Neural cell (in vitro differentiated cells): ENCODE data around the gene HS2ST1.

Source experiments
- EZH2 ChIP-seq: fragments of 200-600, 300-800 bp; shearing (Covaris generic), sonication (generic); IDR thresholded peaks from 2 replicates; pipeline ENCODE4 v1.6.1; 2014; ENCODE audit warnings: antibody characterized with exemption, low read length, borderline replicate concordance, mild to moderate bottlenecking; ENCODE audit not compliant: insufficient read depth, poor library complexity, severe bottlenecking
- POLR2AphosphoS5 ChIP-seq: IDR thresholded peaks from 2 replicates; pipeline ENCODE4 v1.6.1; 2012
- TAF1 ChIP-seq: IDR thresholded peaks from 2 replicates; pipeline ENCODE4 v1.6.1; 2012; ENCODE audit warnings: low read depth
- TF ChIP-seq, protein P1 (sequence below): fragments of 450-650 bp; IDR thresholded peaks from 2 replicates; pipeline ENCODE4 v1.5.1; 2014; ENCODE audit warnings: antibody characterized with exemption, mild to moderate bottlenecking, moderate library complexity; ENCODE audit not compliant: poor library complexity, severe bottlenecking
- TF ChIP-seq, protein P2 (sequence below): IDR thresholded peaks from 2 replicates; pipeline ENCODE4 v1.6.1; 2012; ENCODE audit warnings: borderline replicate concordance

DNA sequence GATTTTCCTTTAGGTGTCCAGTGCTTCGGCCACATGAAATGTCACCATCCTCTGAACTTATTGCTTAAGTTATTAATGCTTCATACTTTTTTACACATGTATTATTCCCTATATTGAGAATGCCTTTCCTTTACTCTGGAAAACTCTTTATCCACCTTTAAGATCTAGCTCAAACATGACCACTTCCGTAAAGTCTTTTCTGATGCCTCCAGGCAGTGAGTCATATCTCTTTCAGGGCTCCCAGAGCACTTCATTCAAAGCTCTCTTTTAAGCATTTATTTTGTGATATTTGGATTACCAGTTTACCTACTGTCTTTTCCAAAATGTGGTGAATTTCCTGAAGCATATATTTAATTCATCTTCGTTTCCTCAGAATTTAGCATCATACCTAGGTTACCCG, 178.9 kb downstream of the HS2ST1 start:
- TF ChIP-seq, protein P1, sequence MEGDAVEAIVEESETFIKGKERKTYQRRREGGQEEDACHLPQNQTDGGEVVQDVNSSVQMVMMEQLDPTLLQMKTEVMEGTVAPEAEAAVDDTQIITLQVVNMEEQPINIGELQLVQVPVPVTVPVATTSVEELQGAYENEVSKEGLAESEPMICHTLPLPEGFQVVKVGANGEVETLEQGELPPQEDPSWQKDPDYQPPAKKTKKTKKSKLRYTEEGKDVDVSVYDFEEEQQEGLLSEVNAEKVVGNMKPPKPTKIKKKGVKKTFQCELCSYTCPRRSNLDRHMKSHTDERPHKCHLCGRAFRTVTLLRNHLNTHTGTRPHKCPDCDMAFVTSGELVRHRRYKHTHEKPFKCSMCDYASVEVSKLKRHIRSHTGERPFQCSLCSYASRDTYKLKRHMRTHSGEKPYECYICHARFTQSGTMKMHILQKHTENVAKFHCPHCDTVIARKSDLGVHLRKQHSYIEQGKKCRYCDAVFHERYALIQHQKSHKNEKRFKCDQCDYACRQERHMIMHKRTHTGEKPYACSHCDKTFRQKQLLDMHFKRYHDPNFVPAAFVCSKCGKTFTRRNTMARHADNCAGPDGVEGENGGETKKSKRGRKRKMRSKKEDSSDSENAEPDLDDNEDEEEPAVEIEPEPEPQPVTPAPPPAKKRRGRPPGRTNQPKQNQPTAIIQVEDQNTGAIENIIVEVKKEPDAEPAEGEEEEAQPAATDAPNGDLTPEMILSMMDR = no peak
- TF ChIP-seq, protein P2, sequence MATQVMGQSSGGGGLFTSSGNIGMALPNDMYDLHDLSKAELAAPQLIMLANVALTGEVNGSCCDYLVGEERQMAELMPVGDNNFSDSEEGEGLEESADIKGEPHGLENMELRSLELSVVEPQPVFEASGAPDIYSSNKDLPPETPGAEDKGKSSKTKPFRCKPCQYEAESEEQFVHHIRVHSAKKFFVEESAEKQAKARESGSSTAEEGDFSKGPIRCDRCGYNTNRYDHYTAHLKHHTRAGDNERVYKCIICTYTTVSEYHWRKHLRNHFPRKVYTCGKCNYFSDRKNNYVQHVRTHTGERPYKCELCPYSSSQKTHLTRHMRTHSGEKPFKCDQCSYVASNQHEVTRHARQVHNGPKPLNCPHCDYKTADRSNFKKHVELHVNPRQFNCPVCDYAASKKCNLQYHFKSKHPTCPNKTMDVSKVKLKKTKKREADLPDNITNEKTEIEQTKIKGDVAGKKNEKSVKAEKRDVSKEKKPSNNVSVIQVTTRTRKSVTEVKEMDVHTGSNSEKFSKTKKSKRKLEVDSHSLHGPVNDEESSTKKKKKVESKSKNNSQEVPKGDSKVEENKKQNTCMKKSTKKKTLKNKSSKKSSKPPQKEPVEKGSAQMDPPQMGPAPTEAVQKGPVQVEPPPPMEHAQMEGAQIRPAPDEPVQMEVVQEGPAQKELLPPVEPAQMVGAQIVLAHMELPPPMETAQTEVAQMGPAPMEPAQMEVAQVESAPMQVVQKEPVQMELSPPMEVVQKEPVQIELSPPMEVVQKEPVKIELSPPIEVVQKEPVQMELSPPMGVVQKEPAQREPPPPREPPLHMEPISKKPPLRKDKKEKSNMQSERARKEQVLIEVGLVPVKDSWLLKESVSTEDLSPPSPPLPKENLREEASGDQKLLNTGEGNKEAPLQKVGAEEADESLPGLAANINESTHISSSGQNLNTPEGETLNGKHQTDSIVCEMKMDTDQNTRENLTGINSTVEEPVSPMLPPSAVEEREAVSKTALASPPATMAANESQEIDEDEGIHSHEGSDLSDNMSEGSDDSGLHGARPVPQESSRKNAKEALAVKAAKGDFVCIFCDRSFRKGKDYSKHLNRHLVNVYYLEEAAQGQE = no peak
- TF ChIP-seq EZH2 (no peak), TAF1 (no peak), POLR2AphosphoS5 (no peak)
